ENCODE results near the gene TENM4.

Gene TENM4

DNA sequence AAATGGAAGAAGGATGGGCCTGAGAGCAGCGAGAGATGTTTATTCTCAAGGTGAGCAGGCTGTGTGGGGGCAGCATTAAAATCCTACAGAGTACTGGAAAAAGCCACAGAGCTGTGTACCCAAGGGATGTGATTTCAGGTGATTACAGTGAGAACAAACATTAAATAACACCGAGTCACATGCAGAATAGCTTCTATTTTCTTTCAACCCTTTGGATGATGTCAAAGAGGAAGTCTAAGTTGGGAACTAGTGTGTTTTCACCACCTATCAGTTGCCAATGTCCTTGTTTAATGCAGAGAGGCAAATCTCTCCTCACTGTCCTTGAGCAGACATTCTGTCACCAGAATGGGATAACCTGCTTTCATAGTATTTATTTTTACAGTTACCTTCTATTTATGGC is 486.6 kb downstream of the TENM4 start:
- DNase-seq: no peak

DNA sequence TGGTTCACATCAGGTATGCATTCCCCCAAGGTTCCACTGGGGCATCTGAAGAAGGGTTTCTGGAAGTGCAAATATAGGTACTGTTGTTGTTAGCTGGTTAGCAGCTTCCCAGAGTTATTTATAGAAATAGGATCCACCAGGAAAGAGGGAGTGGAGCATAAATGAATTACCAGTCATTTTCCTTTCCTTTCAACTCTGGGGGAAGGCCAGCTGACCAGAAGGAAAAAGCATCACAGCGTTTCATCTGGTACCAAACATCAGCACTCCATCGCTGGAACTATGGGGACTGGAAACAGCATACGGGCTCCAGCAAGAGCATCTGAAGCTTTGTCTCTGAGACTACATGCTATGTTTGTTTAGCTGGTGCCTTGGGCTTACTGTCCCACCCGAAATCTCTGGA is 487.9 kb downstream of the TENM4 start:
- no peak for DNase-seq

DNA sequence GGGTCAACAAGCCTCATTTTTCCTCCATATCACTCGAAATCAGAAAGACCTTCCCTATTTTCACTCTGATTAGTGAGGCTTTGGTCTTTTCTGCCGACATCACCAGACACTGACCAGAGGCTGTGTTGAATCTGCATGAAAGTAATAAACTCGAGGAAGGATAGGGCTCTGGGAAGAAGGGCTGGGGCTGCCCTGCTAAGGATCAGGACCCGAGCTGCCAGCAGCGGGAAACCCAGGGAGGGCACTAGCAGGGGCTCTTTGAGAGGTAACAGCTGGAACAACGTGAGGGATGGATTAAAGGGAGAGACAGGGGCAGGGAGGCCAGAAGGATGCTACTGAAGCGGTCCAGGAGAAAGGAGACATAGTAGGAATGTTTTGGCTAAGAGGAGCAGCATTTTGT is 488.7 kb downstream of the TENM4 start:
- DNase-seq: no peak

DNA sequence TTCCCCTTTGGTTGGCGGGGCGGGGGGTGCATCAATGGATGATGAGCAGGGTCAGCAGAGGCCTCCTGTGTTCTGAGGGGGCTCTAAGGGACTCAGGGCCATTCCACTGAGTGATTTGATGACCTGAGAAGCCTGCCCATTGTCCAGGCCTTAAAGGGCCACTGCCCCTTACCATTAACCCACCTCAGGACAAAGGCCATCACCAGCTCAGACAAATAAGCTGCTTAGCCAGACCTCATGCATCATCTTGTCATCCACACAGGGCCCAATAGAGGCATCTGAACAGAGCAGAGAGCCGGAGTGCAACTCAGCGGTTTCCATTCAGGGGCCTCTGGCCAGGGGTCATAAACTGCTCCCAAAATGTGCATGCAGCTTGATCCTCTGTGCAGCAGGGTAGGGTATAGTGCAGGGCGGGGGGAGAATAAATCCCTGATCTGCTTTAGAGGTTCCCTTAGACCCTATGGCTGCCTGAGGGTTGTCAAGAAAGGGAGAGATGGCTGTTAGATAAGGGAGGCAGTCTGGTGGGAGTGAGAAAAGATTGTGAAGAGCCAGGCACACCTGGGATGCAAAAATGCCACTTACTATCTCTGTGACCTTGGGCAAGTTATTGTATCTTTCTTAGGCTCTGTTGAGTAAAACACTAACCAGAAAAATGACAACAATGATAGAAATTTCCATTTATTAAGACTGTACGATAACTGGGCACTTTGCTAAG is 490.7 kb downstream of the TENM4 start:
- DNase-seq: no peak

DNA sequence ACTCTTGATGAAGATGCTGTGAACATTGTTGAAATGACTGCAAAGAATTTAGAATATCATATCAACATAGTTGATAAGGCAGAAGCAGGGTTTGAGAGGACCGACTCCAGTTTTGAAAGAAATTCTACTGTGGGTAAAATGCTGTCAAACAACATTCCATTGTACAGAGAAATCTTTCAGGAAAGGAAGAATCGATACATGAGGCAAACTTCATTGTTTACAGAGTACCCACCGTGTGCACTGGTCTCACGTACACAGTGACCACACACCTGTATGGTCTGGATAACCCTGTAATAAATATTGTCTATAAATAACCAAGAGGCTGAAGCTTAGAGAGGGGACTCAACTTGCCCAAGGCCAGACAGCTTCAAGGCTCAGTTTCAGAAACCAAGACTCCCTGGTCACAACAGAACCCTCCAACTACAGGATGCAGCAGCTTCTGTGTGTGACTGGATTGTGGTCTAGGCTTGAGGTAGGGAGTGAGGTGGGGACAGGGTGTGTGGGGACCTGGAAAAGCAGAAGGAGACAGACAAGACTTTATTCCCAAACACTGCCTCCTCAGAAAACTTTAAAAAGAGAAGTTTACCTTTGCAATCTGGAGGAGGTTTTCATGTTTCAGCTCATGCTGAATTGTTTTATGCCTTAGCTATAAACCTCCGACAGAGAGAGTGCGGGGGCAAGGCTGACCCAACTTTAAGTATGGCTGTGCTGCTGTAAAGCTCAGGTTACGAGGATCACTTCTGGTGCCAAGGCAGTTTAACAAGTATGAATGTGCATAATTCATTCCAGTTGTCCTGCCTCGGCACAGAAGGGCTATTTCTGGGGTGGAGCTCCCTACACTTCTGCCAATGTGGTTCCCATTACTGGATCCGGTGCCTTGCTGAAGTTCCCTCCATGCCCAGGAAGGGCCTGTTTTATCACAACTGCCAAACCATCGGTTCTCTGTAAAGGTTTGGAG is 493.6 kb downstream of the TENM4 start:
- no peak for DNase-seq

DNA sequence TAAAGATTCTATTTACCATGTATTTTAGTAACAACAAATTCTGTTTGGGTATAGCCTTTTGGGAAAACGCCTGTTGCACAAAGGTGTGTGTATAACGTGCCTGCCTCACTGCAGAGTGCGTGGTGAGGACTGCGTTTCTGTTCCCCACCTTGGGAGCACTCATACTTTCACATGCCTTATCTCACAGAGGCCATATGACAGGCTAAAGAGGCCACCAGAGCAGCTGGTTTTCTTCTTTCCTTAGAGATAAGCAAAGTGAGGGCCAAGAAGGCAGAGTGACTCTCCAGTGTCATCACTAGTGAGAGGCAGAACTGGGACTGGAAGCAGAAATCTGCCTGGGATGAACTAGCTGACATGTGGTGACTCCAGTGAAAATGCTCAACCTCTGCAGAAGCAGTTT is 497.0 kb downstream of the TENM4 start:
- no peak for DNase-seq

DNA sequence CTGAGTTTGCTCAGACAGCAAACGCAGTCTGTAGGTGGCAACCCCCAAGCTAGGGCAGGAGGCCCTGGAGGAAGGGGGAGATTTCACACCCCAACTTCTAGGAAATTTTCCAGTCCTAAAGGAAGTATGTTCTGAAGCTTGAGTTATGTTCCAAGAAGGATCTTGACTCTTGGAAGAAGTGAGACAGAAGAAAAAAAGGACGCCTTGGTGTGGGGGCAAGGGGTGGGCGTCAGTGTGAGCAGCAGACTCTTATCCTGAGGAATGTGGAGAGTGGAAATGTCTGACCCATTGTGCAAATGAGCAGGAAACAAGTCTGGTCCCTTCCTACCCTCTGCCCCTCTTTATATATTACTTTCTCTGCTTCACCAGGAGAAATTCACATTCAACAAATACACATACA is 497.7 kb downstream of the TENM4 start:
- no peak for DNase-seq

DNA sequence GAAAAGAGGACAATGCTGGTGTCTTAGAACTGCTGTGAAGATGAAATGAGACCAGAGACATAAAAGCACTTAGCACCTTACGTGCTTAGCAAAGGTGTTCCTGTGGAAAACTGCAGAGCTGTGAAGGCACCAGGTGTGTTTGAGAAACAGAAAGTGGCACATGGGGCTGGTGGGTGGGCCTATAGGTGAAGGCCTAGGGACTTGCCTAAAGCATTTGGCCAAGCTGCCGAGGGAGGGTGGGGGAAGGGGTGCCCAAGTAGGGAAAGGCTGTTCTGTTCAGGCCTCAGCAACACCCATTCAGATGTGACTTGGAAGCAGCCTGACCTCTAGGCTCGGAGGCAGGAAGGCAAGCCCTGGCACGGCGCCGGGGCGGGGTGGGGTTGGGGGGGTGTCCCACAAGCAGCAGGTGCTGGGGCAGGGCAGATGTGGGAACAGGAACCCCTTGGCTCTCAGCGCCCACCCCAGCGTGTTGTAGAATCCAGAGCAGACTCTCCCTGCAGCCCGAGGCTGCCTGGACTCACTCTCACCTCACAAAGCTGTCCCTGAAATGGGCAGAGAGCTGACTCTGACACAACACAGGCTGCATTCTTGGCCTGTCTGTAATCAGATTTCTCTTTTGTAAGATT is 499.5 kb downstream of the TENM4 start:
- DNase-seq: no peak

DNA sequence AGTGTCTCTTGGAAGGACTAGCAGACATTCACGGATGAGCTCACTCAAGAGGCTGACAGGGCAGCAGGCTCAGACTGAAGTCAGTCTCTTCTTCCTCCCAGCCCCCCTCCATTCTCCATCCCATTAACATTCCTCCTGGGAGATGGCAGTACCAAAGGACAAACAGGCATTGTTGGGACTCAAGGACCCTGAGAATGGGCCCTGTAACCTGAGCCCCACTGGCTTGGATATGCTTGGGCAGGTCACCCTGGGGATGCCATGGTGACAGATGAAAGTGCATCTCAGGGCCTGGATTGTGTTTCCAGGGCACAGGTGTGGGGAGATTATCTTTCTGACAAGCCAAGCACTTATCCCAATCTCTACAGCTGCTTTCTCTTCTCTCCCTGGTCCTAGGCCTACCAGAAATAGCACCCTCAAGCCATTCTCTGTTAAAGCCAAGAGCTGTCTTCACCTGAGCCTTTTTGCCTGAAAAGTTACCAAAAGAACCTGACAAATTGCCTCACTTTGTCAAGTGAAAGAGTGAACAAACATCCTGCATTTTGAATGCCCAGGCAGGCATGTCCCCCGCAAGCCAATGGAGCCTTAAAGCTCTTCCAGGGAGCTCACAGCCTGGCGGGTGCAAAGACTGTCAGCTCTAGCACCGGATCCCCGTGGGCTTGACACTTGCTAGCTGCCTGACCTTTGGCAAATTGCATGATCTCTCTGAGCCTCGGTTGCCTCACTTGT is 500.2 kb downstream of the TENM4 start:
- no peak for DNase-seq

DNA sequence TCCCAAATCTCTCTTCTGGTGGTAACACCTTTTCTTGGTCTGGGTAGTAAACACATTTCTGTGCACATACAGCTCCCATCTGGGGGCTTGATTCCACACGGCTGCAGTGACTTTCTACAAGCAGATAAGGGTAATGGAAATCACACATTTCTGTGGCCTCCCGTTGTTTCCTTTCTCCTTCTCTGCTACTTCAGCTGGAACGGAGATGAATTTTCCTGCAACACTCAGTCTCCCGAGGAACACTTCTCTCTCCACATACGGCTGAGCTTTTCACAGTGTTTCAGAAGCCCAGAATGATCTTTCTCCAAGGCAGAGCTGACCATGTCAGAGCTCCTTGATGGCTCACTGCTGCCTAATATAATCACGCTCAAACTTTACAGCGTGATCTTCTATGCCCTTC is 501.9 kb downstream of the TENM4 start:
- DNase-seq: no peak

DNA sequence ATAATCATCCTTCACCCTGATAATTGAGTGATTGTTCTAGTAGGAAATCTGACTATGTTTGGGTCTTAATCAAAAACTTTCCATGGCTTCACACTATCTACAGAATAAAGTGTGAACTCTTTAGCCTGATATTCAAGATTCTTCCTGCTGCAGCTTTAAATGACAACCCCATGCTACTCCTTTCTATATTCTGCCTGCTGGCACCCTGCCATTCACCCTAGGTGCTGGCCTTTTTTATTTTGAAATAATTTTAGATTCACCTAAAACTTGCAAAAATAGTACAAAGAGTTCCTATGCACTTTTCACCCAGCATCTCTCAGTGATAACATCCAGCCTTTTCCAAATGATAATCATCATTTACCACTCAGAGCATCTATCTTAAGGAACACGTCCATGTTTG is 502.8 kb downstream of the TENM4 start:
- DNase-seq: no peak

DNA sequence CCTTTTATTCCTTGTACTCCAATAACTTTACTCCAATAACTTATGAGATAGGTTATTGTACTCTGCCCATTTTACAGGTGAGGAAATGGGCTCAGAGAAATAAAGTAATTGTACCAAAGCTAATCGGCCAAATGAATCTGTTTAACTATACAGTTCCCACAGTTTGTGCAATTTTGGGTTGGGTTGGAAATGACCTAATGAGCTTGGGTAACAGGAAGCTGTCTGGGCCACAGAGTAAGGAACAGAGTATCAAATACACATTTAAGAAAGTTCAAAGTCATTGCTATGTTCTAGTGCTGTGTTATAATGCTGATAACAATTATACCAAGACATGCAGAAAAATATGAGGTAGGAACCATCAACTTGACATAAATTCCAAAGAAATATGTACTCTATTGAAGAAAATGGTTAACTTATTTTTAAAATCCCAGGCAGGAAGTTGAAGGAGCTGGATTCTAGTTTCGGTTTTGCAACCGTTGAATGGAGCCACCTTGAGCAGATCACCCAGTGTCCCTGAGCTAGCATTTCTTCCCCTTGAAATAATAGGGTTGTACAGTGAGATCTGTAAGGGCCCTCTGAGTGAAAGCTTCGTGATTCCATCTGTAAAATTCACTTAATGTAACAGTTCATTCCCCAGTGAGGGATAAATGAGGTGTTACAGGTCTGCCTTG is 505.3 kb downstream of the TENM4 start:
- no peak for DNase-seq

DNA sequence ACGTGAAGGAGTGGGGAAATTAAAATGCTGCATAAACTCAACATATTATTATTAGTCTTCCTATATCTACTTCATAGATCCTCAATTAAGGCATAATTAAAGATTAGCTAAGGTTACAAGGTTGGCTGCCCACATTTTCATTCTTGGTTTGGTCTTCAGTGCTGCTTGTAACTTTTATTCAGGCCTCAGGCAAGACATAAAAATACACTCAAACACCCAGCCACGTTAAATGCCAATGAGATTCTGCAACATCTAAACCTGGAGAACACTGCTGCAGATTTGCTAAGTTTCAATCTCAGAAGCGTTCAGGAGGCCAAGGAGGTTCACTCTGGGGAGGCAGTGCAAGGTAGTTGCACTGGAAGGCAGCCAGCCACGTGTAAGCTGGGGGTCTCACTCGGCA is 507.5 kb downstream of the TENM4 start:
- no peak for DNase-seq

DNA sequence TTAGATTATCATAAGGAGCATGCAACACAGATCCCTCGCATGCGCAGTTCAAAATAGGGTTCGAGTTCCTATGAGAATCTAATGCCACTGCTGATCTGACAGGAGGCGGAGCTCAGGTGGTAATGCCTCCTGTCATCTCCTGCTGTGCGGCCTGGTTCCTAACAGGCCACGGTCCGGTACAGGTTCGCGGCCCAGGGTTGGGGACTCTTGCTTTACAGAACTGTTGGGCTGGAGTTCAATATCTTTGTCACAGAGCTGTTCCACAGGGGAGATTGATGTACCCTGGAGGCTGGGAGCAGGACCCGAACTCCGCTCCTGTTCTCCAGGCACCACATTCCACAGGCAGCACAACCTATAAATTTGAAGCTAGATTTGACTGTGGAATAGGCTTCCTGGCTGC is 508.1 kb downstream of the TENM4 start:
- no peak for DNase-seq

DNA sequence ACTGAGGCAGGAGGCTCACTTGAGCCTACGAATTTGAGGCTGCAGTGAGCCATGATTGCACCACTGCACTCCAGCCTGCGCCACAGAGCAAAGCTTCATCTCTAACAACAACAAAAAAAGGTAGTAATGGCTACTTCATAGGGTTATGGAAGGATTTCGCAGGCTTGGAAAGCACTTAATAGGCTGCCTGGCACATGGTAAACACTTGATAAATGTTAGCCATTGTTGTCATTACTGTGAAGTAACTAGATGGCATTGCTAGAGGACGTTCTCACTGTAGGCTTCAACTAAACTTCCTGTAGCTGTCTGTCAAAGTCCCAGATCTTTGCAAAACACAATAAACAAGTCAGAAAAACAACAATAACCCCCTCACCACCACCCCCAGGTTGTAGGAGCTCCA is 508.9 kb downstream of the TENM4 start:
- DNase-seq: no peak

DNA sequence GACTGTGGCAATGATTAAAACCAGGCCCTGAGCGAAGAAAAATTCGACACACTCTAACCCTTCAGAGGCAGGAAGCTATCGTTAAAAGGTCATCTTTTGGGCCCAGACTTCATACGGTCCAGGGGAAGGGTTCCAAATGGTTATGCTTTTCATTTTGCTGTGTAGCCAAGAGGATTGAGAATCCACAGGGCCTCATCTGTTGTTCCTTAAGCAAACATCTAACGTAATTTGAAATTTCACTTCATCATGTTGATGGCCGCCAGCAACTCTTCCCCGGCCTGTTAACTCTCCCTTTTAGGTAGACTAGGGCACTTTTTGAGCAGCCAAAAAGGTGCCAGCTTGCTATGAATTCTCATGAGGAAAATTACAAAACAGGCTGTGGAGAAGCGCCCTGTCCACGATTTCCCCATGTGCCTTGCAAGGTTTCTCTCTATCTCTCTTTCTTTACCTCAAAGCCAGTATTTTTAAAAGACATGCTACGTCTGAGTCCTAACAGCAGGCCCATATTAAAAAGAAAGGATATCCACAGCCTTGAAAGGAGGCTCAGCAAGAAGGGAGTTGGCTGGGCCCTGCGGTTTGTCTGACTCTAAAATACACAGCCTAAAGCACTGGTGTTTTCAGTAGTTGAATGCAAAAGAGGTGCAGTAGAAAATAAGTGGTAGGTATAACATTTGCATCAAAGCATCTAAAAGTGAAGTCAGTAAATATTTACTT is 509.9 kb downstream of the TENM4 start:
- DNase-seq: no peak

DNA sequence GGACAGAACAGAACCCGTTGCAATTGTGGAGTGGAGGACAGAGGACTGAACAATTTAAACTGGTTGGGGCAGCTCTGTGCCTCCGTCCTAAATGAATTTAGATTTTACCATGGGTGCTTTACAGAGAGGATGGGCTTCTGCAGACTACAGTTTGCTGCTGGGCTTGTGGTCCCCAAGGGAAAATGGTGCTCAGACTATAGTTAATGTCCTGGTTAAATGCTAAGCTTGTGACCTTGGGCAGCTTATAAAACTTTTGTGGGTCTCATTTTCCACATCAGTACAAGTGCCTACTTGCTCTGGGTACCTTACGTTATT is 511.0 kb downstream of the TENM4 start:
- DNase-seq: no peak

DNA sequence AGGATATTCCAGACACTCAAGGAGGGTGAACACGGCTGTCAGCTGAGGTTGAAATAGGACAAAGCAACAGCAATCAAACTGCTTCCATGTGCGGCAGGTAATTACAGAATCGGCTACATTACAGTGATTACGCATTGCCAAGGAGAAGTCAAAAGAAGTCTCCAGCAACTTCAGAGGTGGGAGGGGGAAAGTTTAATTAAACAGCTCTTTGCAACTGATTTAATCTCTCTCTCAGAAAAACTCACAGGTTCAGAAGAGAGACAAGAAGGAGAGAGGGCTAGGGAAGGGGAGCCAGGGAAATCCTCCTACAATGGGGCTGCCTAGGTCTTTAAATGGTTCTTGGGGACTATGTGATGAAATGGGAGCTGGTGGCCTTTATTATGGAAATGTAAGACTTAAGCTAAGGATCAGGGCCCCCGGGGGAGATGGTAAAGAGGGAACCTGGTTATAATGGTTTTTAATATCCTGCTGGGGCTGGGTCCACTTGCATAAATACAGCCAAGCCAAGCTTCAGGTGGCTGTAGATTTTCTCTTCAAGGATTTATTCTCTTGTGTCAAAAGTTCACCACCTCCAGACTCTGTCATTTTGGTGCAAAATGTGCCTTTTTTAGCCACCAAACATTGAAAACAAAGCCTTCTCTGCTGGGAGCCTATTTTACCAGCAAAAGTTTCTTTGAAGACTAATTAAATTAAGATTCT is 511.5 kb downstream of the TENM4 start:
- no peak for DNase-seq

DNA sequence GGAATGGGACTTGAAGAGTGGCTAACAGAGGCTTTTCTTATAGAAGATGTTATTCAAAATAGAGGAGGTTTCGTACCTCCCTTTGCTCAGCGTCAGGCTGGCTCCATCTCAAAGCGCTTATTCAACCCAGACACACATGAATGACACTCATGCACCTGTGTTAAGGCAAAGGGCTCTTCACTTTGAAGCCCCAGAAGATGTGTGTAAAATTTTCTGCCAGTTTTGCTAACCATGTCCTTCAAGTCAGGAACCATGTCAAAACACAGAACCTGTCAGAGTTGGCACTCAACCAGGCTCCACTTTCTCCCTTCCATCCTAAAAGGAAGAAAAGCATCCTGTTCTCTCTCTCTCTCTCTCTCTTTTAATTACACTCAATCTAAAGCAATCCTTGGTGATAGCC is 513.3 kb downstream of the TENM4 start:
- DNase-seq: no peak

DNA sequence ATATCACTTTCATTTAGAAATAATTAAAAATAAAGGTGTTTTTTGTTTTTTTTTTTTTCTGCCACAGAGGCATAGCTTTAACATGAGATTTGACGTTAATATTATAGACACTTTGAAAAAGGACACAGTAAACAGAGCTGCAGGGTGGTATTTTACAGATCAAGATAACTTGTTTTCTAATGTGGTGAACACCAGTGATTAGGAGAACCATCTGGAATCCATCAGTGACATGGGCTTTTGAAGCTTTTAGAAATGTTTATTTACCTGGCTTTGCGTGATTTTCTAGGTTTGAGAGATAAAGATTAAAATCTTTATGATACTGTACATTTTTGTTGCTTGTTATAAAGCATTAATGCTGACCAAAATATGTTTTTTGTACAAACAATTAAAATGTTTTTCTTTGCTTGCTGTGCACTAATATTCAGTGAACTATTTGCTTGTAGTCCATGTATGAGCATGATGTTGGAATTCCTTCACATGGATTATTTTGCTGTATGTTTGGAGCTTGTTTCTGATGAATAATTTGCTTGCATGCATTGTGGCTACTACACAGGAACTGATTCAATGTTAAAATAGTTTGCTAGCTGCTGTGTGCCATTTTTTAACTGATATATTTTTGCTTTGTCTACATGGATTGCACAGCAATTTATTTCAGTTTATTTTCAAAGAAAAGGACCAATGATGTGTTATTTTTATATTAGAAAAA is 514.0 kb downstream of the TENM4 start:
- no peak for DNase-seq

DNA sequence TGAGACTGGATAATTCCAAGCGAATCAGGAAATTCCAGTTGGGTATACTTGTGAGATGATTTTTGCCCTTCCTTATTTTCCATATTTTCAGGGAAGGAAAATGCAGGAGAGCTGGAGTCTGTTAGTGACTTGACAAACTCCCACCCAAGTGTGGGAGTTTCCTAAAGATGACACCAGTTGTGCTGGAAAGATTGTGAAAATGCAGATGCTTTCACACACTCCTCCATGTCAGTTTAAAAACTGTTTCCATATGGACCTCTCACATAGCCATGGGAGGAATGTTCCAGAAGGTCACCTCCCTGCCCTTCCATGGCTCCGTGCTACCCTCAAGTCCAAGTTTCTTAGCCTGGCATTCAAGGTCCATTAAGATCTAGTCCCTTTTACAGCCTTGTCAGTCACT is 515.4 kb downstream of the TENM4 start:
- DNase-seq: no peak
